Esophagus squamous epithelium (tissue), 4 donors: Measurements from ENCODE around the gene ERP44.

ENCODE experiments used
- POLR2A ChIP-seq, 4 donors: fragments of 450-650 bp; IDR thresholded peaks; one replicate each; pipeline ENCODE4 v1.6.1; 2017; ENCODE audit warnings: antibody characterized with exemption in 4 of 4, mild to moderate bottlenecking in 4 of 4, moderate library complexity in 3 of 4
- TF ChIP-seq, protein P1 (sequence below), 6 experiments: fragments of 450-650 bp in 4 of 6; fragments of 200-600 bp in 2 of 6; sonication (generic) in 2 of 6; IDR thresholded peaks; one replicate each; pipeline ENCODE4 v1.5.1; 2016 to 2019; ENCODE audit warnings: antibody characterized with exemption in 6 of 6, mild to moderate bottlenecking in 4 of 6, moderate library complexity in 4 of 6

DNA sequence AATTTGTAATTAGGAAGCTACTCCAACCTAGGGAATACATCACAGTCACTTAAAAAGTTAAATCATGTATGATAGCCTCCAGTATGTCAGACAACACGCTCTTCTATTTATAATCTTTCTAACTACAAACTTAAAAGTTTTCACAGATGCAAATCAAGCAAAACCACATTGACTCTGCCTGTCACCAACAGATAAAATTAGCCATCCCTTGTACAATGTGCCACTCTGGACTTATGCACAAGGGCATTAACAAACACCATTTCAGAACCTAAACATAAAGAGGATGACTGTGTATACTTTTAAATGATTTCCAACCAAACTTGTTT is 14.7 kb downstream of the ERP44 start:
- TF ChIP-seq, protein P1, sequence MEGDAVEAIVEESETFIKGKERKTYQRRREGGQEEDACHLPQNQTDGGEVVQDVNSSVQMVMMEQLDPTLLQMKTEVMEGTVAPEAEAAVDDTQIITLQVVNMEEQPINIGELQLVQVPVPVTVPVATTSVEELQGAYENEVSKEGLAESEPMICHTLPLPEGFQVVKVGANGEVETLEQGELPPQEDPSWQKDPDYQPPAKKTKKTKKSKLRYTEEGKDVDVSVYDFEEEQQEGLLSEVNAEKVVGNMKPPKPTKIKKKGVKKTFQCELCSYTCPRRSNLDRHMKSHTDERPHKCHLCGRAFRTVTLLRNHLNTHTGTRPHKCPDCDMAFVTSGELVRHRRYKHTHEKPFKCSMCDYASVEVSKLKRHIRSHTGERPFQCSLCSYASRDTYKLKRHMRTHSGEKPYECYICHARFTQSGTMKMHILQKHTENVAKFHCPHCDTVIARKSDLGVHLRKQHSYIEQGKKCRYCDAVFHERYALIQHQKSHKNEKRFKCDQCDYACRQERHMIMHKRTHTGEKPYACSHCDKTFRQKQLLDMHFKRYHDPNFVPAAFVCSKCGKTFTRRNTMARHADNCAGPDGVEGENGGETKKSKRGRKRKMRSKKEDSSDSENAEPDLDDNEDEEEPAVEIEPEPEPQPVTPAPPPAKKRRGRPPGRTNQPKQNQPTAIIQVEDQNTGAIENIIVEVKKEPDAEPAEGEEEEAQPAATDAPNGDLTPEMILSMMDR (IDR thresholded peaks at IDR 0.05), result no peak
- no peak for TF ChIP-seq POLR2A (IDR thresholded peaks at IDR 0.05)
